Kidney (tissue), 2 donors: ENCODE results near the gene ACOT12. TPM values are rescaled to one million over a fixed set of nuclear protein-coding genes. Genes with fewer than 3 reads are reported as not detected.

Experiments
- polyA plus RNA-seq: library from polyadenylated mRNA; stranded (reverse); fragments of 350-450 nt; fragmentation: Illumina TruSeq; extraction: RNeasy Lipid Tissue Mini Kit (QIAGEN cat#74804); gene quantifications from one replicate; pipeline ENCODE4 v1.2.3, GENCODE V29; 2014; ENCODE audit warnings: low read depth, low replicate concordance; ENCODE audit not compliant: insufficient read depth
- total RNA-seq: library from RNA; stranded (reverse); fragmentation: NEBNext Ultra II Directional; extraction: Animal tissue kit (Norgen Biotek cat#: 25700); gene quantifications from one replicate; pipeline ENCODE4 v1.2.1, GENCODE V29; 2021
- donor health status: DM: yes; HTN: yes; CAD: no.

The ACOT12 gene
- total and polyA plus RNA-seq, 2 donors from 2014 or later, result 2.2 TPM; not detected in 1

Other genes with a start within 250 kb of the ACOT12 start
- 3.7 TPM for gene CKMT2, start 160.8 kb downstream of the ACOT12 start, total RNA-seq
- gene CKMT2, start 160.8 kb downstream of the ACOT12 start, polyA plus RNA-seq, result 55.8 TPM
- 20.1 TPM for gene ZCCHC9, start 92.5 kb downstream of the ACOT12 start, total RNA-seq
- gene ZCCHC9, start 92.5 kb downstream of the ACOT12 start, polyA plus RNA-seq, result 23.0 TPM